Gastrocnemius medialis (tissue), 4 donors: ENCODE measurements around the gene SPAG4. TPM values are rescaled to one million over a fixed set of nuclear protein-coding genes. Genes with fewer than 3 reads are reported as not detected.

ENCODE experiments used
- ATAC-seq, 2 donors: fragments of 150-250 bp; one replicate each; pipeline ENCODE4 v1.9.1; 2016
- DNase-seq, 2 donors: peaks; one replicate each; pipeline ENCODE4 v3.0.0-alpha.2; 2019
- H3K27ac ChIP-seq, 4 donors: fragments of 200-600 bp; sonication (generic); 1 replicate in 1 of 4; 2 replicates in 3 of 4; pipeline ENCODE4 v1.5.1; 2016 to 2018; ENCODE audit warnings: mild to moderate bottlenecking in 2 of 4, moderate library complexity in 1 of 4
- H3K27me3 ChIP-seq, 3 donors: fragments of 200-600 bp; sonication (generic) in 2 of 3; 1 replicate in 1 of 3; 2 replicates in 2 of 3; pipeline versions ENCODE4 v1.5.1 to v1.6.0; 2016 to 2019; ENCODE audit warnings: mild to moderate bottlenecking in 1 of 3, moderate library complexity in 1 of 3
- H3K36me3 ChIP-seq, 2 donors: fragments of 200-600 bp; sonication (generic) in 1 of 2; one replicate each; pipeline ENCODE4 v1.5.1; 2017 to 2018
- H3K4me1 ChIP-seq, 2 donors: fragments of 200-600 bp; sonication (generic) in 1 of 2; one replicate each; pipeline ENCODE4 v1.5.1; 2016 to 2017; ENCODE audit warnings: mild to moderate bottlenecking in 2 of 2
- H3K4me3 ChIP-seq, 4 donors: fragments of 200-600 bp; sonication (generic) in 3 of 4; 1 replicate in 1 of 4; 2 replicates in 3 of 4; pipeline ENCODE4 v1.5.1; 2016 to 2019; ENCODE audit warnings: mild to moderate bottlenecking in 2 of 4
- H3K9me3 ChIP-seq, 3 donors: fragments of 200-600 bp; sonication (generic) in 2 of 3; 1 replicate in 1 of 3; 2 replicates in 2 of 3; pipeline ENCODE4 v1.5.1; 2016 to 2019
- CTCF ChIP-seq, 5 experiments: fragments of 450-650 bp in 3 of 5; fragments of 200-600 bp in 2 of 5; sonication (generic) in 2 of 5; IDR thresholded peaks in 4 of 5; conservative IDR thresholded peaks in 1 of 5; 1 replicate in 4 of 5; 2 replicates in 1 of 5; pipeline ENCODE4 v1.5.1; 2016 to 2019; ENCODE audit warnings: antibody characterized with exemption in 5 of 5, mild to moderate bottlenecking in 3 of 5, moderate library complexity in 3 of 5
- POLR2A ChIP-seq, 2 donors: fragments of 450-650 bp; IDR thresholded peaks; one replicate each; pipeline ENCODE4 v1.6.1; 2017; ENCODE audit warnings: antibody characterized with exemption in 2 of 2, mild to moderate bottlenecking in 2 of 2, moderate library complexity in 2 of 2
- in situ Hi-C, 4 donors: fragments of 200-750 bp; cut with MboI; loops; one replicate each; pipeline versions ENCODE4 v1.15.0 to v1.8.0; 2017; ENCODE audit warnings: low sequenced_read_pairs in 4 of 4
- intact Hi-C: fragments of 100-400 bp; cut with DNase I; formaldehyde crosslinking; loops from one replicate; pipeline ENCODE4 v1.15.1; 2023; ENCODE audit warnings: low total_unique reads
- total RNA-seq, 4 donors: library from RNA; depleted of rRNA; stranded (reverse); fragments of >200 nt; gene quantifications; one replicate each; pipeline versions ENCODE4 v1.1.0 to v1.2.3, GENCODE V29; 2016

SPAG4 gene
- total RNA-seq, 4 donors from 2014 or later, result 0.91 to 1.4 TPM; not detected in 2

GRCh38 chr20:35626386-35627001 is 10.9 kb downstream of the SPAG4 start:
- no peak overlapping the region for H3K4me3 ChIP-seq
- TF ChIP-seq POLR2A (IDR thresholded peaks at IDR 0.05) (no peak), CTCF (IDR thresholded peaks at IDR 0.05 in 4 of 5, conservative IDR thresholded peaks at IDR 0.05 in 1 of 5) (no peak)
- peaks cover 4 to 81% of the 10 kb centered on the region in 2 donors for H3K36me3 ChIP-seq
- no peak overlapping the region for H3K27ac ChIP-seq
- intact Hi-C loops (no loop called here), in situ Hi-C loops (no loop called here)
- H3K9me3 ChIP-seq, result no peaks in the 10 kb centered on the region
- DNase-seq, result no peak
- no peaks in the 10 kb centered on the region for H3K4me1 ChIP-seq
- H3K27me3 ChIP-seq, result no peaks in the 10 kb centered on the region
- ATAC-seq, result no peak

GRCh38 chr20:35627121-35627520 is 11.5 kb downstream of the SPAG4 start:
- no peak for TF ChIP-seq CTCF (IDR thresholded peaks at IDR 0.05 in 4 of 5, conservative IDR thresholded peaks at IDR 0.05 in 1 of 5)
- no peak for TF ChIP-seq POLR2A (IDR thresholded peaks at IDR 0.05)
- DNase-seq, result no peak
- in situ Hi-C loops, result no loop called here
- no peak overlapping the region for H3K27ac ChIP-seq
- H3K4me1 ChIP-seq, result no peaks in the 10 kb centered on the region
- no peak overlapping the region for H3K4me3 ChIP-seq
- H3K36me3 ChIP-seq, result peaks cover 4 to 81% of the 10 kb centered on the region in 2 donors
- no peaks in the 10 kb centered on the region for H3K9me3 ChIP-seq
- ATAC-seq, result no peak
- H3K27me3 ChIP-seq, result no peaks in the 10 kb centered on the region
- intact Hi-C loops, result no loop called here

- H3K9me3 ChIP-seq, result no peaks in the 10 kb centered on the region
- in situ Hi-C loops (no loop called here), intact Hi-C loops (no loop called here)
- ATAC-seq, result peak in 1 of 2 donors; percentile 63
- no peak for DNase-seq
- no peak for TF ChIP-seq CTCF (IDR thresholded peaks at IDR 0.05 in 4 of 5, conservative IDR thresholded peaks at IDR 0.05 in 1 of 5)
- TF ChIP-seq POLR2A (IDR thresholded peaks at IDR 0.05), result no peak
- peak overlapping the region in 2 of 4 donors; percentile 4 to 28 for H3K27ac ChIP-seq
- H3K4me3 ChIP-seq, result no peak overlapping the region
- no peaks in the 10 kb centered on the region for H3K4me1 ChIP-seq
- peaks cover 4 to 80% of the 10 kb centered on the region in 2 donors for H3K36me3 ChIP-seq
- H3K27me3 ChIP-seq, result no peaks in the 10 kb centered on the region
Measured at GRCh38 chr20:35629427-35630145, 14.0 kb downstream of the SPAG4 start.

- no peaks in the 10 kb centered on the region for H3K9me3 ChIP-seq
- no peaks in the 10 kb centered on the region for H3K27me3 ChIP-seq
- DNase-seq, result no peak
- peaks cover under 1 to 6% of the 10 kb centered on the region in 2 donors for H3K4me1 ChIP-seq
- TF ChIP-seq POLR2A (IDR thresholded peaks at IDR 0.05) (no peak), CTCF (IDR thresholded peaks at IDR 0.05 in 4 of 5, conservative IDR thresholded peaks at IDR 0.05 in 1 of 5) (no peak)
- H3K36me3 ChIP-seq, result peaks cover 3 to 69% of the 10 kb centered on the region in 2 donors
- no peak overlapping the region for H3K4me3 ChIP-seq
- intact Hi-C loops, result no loop called here
- in situ Hi-C loops, result no loop called here
- ATAC-seq, result no peak
- no peak overlapping the region for H3K27ac ChIP-seq
Measured at GRCh38 chr20:35630636-35631035, 15.0 kb downstream of the SPAG4 start.
